Sigmoid colon (tissue), 7 donors: ENCODE measurements around the gene ABCA10. TPM values are rescaled to one million over a fixed set of nuclear protein-coding genes. Genes with fewer than 3 reads are reported as not detected.
"Not testable (repeated sequence)": the region's sequence is repeated elsewhere in the genome, so short reads cannot be mapped to it uniquely, and the experiment has no call there.

Experiments used
- DNase-seq: peaks from one replicate; pipeline ENCODE4 v3.0.0-alpha.2; 2019
- H3K27ac ChIP-seq, 4 donors: fragments of 200-600 bp; sonication (generic); one replicate each; pipeline ENCODE4 v1.5.1; 2016 to 2019; ENCODE audit warnings: mild to moderate bottlenecking in 1 of 4
- H3K27me3 ChIP-seq, 3 donors: fragments of 200-600 bp; sonication (generic); one replicate each; pipeline ENCODE4 v1.5.1; 2019; ENCODE audit warnings: mild to moderate bottlenecking in 1 of 3
- H3K36me3 ChIP-seq, 4 donors: fragments of 200-600 bp; sonication (generic); one replicate each; pipeline ENCODE4 v1.5.1; 2016 to 2019
- H3K4me1 ChIP-seq, 4 donors: fragments of 200-600 bp; sonication (generic); one replicate each; pipeline ENCODE4 v1.5.1; 2017 to 2019
- H3K4me3 ChIP-seq, 4 donors: fragments of 200-600 bp; sonication (generic); one replicate each; pipeline ENCODE4 v1.5.1; 2017 to 2019; ENCODE audit warnings: mild to moderate bottlenecking in 2 of 4, moderate library complexity in 1 of 4
- H3K9me3 ChIP-seq, 4 donors: fragments of 200-600 bp in 3 of 4; sonication (generic) in 3 of 4; one replicate each; pipeline versions ENCODE4 v1.5.1 to v1.6.1; 2013 to 2019
- EP300 ChIP-seq, 4 donors: sonication (generic); formaldehyde crosslinking; IDR thresholded peaks; one replicate each; pipeline ENCODE4 v1.6.1; 2017; ENCODE audit warnings: antibody characterized with exemption in 4 of 4
- POLR2A ChIP-seq, 2 donors: fragments of 450-650 bp; IDR thresholded peaks; one replicate each; pipeline ENCODE4 v1.6.1; 2016; ENCODE audit warnings: antibody characterized with exemption in 2 of 2, mild to moderate bottlenecking in 2 of 2, moderate library complexity in 2 of 2
- POLR2AphosphoS5 ChIP-seq, 4 donors: sonication (generic); formaldehyde crosslinking; IDR thresholded peaks; one replicate each; pipeline ENCODE4 v1.6.1; 2017; ENCODE audit warnings: antibody characterized with exemption in 4 of 4
- WGBS, 2 donors: extraction: QIAGEN DNeasy Blood & Tissue Kit; methylation state at CpG; one replicate each; pipeline ENCODE4 v1.1.7; 2013; 5-methylcytosine and 5-hydroxymethylcytosine counted together
- intact Hi-C: fragments of 100-400 bp; cut with DNase I; formaldehyde crosslinking; loops from one replicate; pipeline ENCODE4 v1.15.1; 2023
- polyA plus RNA-seq, 3 donors: library from polyadenylated mRNA; stranded (reverse); fragments of 200-250 nt; gene quantifications; one replicate each; pipeline ENCODE4 v1.2.3, GENCODE V29; 2013
- total RNA-seq, 4 donors: library from RNA; depleted of rRNA; stranded (reverse); fragments of >200 nt; gene quantifications; one replicate each; pipeline ENCODE4 v1.1.0, GENCODE V29; 2016
- TF ChIP-seq, protein P1 (sequence below), 4 experiments: fragments of 450-650 bp in 3 of 4; fragments of 200-600 bp in 1 of 4; IDR thresholded peaks; one replicate each; pipeline ENCODE4 v1.5.1; 2016 to 2019; ENCODE audit warnings: antibody characterized with exemption in 4 of 4, mild to moderate bottlenecking in 3 of 4, moderate library complexity in 2 of 4
- donor health status: healthy with polysubstance abuse.
- donor health status: Bipolar disorder and iron deficiency.
- donor health status: healthy.

Gene ABCA10
- total RNA-seq (10 to 100 TPM in 1 of 4 donors, 1 to 10 TPM in 3; 1.5 to 12.0 (median 9.5) TPM), polyA plus RNA-seq (1 to 10 TPM in 2 of 3 donors, under 1 TPM in 1; 0.46 to 1.9 (median 1.8) TPM)

DNA sequence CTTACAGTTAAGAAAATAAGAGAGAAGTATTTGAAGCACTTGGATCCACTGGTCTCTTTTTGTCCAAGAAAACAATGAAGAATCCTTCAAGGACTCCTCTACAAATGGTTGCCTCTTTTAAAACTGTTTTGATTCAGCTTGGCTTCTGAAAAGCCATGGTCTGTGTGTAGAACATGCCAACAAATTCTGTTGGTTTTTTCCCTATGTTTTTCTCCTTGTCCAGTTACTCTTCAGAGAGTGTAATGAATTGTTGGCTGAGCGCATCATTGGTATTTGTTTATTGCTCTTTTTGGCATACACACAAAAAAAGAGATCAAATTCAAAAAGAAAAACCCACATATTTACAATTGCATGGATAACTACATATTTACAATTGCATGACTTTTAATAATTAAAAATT, at the start of gene ABCA10:
Gene ABCA10, minus strand, starts transcription at position 249 of the 400 bp plus-strand sequence. CDS start 3,466 bp downstream, outside the sequence.
- 78 to 85% methylated on average over 1 of the region's 1 CpG for WGBS, 2 donors
- H3K9me3 ChIP-seq, result peaks cover 0 to 9% (median 4%) of the 10 kb centered on the region in 4 donors
- H3K27me3 ChIP-seq, result no peaks in the 10 kb centered on the region
- H3K27ac ChIP-seq, result no peak within 1 kb of the TSS
- no peaks in the 10 kb centered on the region for H3K4me1 ChIP-seq
- intact Hi-C loops, result no loop called here
- no peaks in the 10 kb centered on the region for H3K36me3 ChIP-seq
- H3K4me3 ChIP-seq, result peak within 1 kb of the TSS in 1 of 4 donors; percentile 3
- TF ChIP-seq, protein P1, sequence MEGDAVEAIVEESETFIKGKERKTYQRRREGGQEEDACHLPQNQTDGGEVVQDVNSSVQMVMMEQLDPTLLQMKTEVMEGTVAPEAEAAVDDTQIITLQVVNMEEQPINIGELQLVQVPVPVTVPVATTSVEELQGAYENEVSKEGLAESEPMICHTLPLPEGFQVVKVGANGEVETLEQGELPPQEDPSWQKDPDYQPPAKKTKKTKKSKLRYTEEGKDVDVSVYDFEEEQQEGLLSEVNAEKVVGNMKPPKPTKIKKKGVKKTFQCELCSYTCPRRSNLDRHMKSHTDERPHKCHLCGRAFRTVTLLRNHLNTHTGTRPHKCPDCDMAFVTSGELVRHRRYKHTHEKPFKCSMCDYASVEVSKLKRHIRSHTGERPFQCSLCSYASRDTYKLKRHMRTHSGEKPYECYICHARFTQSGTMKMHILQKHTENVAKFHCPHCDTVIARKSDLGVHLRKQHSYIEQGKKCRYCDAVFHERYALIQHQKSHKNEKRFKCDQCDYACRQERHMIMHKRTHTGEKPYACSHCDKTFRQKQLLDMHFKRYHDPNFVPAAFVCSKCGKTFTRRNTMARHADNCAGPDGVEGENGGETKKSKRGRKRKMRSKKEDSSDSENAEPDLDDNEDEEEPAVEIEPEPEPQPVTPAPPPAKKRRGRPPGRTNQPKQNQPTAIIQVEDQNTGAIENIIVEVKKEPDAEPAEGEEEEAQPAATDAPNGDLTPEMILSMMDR (IDR thresholded peaks at IDR 0.05), result no peak
- TF ChIP-seq POLR2A (IDR thresholded peaks at IDR 0.05) (no peak), POLR2AphosphoS5 (IDR thresholded peaks at IDR 0.05) (no peak), EP300 (IDR thresholded peaks at IDR 0.05) (no peak)
- DNase-seq, result no peak

- DNase-seq, intact Hi-C loops, H3K27me3 ChIP-seq, H3K4me1 ChIP-seq, H3K4me3 ChIP-seq, H3K36me3 ChIP-seq, H3K9me3 ChIP-seq, H3K27ac ChIP-seq: not testable (repeated sequence)
- WGBS, 2 donors, result 95 to 97% methylated on average over 4 of the region's 4 CpGs
Observed at GRCh38 chr17:69276279-69276678, 47.7 kb upstream of the ABCA10 start.

DNA sequence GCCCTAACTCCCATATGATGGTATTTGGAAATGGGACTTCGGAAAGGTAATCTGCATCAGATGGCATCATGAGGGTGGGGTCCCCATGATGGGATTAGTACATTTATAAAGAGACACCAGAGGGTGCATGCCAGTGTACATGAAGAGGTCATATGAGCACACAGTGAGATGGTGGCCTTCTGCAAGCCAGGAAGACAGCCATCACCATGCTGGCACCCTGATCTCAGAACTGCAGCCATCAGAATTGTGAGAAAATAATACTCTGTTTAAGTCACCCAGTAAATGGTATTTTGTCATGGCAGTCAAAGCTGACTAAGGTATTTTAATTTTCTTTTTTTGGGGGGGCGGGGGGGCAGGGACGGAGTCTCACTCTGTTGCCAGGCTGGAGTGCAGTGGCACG, 47.1 kb upstream of the ABCA10 start:
- 96 to 98% methylated on average over 4 of the region's 4 CpGs for WGBS, 2 donors
- H3K36me3 ChIP-seq, result peaks cover 0 to 10% (median 0%) of the 10 kb centered on the region in 4 donors
- no peaks in the 10 kb centered on the region for H3K9me3 ChIP-seq
- TF ChIP-seq EP300 (IDR thresholded peaks at IDR 0.05), result no peak
- TF ChIP-seq, protein P1 (IDR thresholded peaks at IDR 0.05), result no peak
- no peak for TF ChIP-seq POLR2AphosphoS5 (IDR thresholded peaks at IDR 0.05)
- no peak for TF ChIP-seq POLR2A (IDR thresholded peaks at IDR 0.05)
- no peak for DNase-seq
- intact Hi-C loops, result no loop called here
- no peak overlapping the region for H3K27ac ChIP-seq
- no peak overlapping the region for H3K4me3 ChIP-seq
- H3K4me1 ChIP-seq, result no peaks in the 10 kb centered on the region
- no peaks in the 10 kb centered on the region for H3K27me3 ChIP-seq

GRCh38 chr17:69271023-69271422, 42.4 kb upstream of the ABCA10 start:
- intact Hi-C loops, result no loop called here
- Histone ChIP-seq H3K36me3 (peaks cover 0 to under 1% (median 0%) of the 10 kb centered on the region in 4 donors), H3K27ac (no peak overlapping the region), H3K9me3 (no peaks in the 10 kb centered on the region), H3K4me3 (no peak overlapping the region), H3K4me1 (peaks cover 0 to 6% (median 2%) of the 10 kb centered on the region in 4 donors), H3K27me3 (no peaks in the 10 kb centered on the region)
- 89 to 90% methylated on average over 7 of the region's 7 CpGs for WGBS, 2 donors
- DNase-seq, result no peak
- TF ChIP-seq POLR2A (IDR thresholded peaks at IDR 0.05) (no peak), POLR2AphosphoS5 (IDR thresholded peaks at IDR 0.05) (no peak), EP300 (IDR thresholded peaks at IDR 0.05) (no peak)

GRCh38 chr17:69269131-69269998, 40.7 kb upstream of the ABCA10 start:
- intact Hi-C loops, result no loop called here
- TF ChIP-seq, protein P1 (IDR thresholded peaks at IDR 0.05), result no peak
- TF ChIP-seq POLR2AphosphoS5 (IDR thresholded peaks at IDR 0.05), result no peak
- DNase-seq, result no peak
- Histone ChIP-seq H3K27me3 (no peaks in the 10 kb centered on the region), H3K4me3 (no peak overlapping the region), H3K27ac (no peak overlapping the region), H3K36me3 (no peaks in the 10 kb centered on the region), H3K4me1 (peaks cover 0 to 6% (median 2%) of the 10 kb centered on the region in 4 donors), H3K9me3 (no peaks in the 10 kb centered on the region)
- 85 to 87% methylated on average over 6 of the region's 6 CpGs for WGBS, 2 donors
